ENCODE results near the gene SEMA3A.
"Not testable (repeated sequence)": the region's sequence is repeated elsewhere in the genome, so short reads cannot be mapped to it uniquely, and the experiment has no call there.

SEMA3A gene

GRCh38 chr7:84073186-84073875, 121.3 kb downstream of the SEMA3A start:
- no peak for DNase-seq (ENCODE audit: low spot score)
- in situ Hi-C loops (cut with MboI; ENCODE audit: low pct_unique_long_range_greater_than_20kb, low sequenced_read_pairs, unreplicated experiment) = no loop called here
- TF ChIP-seq, protein P1, sequence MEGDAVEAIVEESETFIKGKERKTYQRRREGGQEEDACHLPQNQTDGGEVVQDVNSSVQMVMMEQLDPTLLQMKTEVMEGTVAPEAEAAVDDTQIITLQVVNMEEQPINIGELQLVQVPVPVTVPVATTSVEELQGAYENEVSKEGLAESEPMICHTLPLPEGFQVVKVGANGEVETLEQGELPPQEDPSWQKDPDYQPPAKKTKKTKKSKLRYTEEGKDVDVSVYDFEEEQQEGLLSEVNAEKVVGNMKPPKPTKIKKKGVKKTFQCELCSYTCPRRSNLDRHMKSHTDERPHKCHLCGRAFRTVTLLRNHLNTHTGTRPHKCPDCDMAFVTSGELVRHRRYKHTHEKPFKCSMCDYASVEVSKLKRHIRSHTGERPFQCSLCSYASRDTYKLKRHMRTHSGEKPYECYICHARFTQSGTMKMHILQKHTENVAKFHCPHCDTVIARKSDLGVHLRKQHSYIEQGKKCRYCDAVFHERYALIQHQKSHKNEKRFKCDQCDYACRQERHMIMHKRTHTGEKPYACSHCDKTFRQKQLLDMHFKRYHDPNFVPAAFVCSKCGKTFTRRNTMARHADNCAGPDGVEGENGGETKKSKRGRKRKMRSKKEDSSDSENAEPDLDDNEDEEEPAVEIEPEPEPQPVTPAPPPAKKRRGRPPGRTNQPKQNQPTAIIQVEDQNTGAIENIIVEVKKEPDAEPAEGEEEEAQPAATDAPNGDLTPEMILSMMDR (IDR thresholded peaks at IDR 0.05; ENCODE audit: extremely low read depth, insufficient read depth, missing control alignments) = no peak

GRCh38 chr7:84070770-84071169, 123.8 kb downstream of the SEMA3A start:
- TF ChIP-seq, protein P1 (IDR thresholded peaks at IDR 0.05; ENCODE audit: extremely low read depth, insufficient read depth, missing control alignments) = no peak
- in situ Hi-C loops (cut with MboI; ENCODE audit: low pct_unique_long_range_greater_than_20kb, low sequenced_read_pairs, unreplicated experiment) = no loop called here
- DNase-seq (ENCODE audit: low spot score) = no peak

GRCh38 chr7:84069999-84070500, 124.5 kb downstream of the SEMA3A start:
- TF ChIP-seq, protein P1 (IDR thresholded peaks at IDR 0.05; ENCODE audit: extremely low read depth, insufficient read depth, missing control alignments) = no peak
- no peak for DNase-seq (ENCODE audit: low spot score)
- in situ Hi-C loops (cut with MboI; ENCODE audit: low pct_unique_long_range_greater_than_20kb, low sequenced_read_pairs, unreplicated experiment) = no loop called here

DNA sequence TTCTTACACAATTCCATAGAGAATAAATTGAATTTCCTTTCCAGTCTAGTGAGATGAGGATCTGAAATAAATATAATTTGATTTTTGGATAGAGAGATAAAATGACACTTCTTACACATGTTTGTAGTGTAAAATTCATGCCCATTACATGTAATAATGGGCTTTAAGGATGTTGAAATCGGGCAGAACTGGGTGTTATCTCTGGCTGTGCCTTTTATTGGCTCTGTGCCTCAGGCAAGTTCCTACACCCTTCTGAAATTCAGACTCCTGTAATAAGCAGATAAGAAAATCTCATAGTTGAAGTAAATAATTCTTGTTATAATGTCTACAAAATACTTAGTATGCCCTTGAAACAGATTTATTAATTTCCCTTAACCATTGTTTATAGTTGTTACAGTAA, 125.6 kb downstream of the SEMA3A start:
- TF ChIP-seq, protein P1 (IDR thresholded peaks at IDR 0.05; ENCODE audit: extremely low read depth, insufficient read depth, missing control alignments) = no peak
- in situ Hi-C loops (cut with MboI; ENCODE audit: low pct_unique_long_range_greater_than_20kb, low sequenced_read_pairs, unreplicated experiment) = no loop called here
- DNase-seq (ENCODE audit: low spot score) = no peak

DNA sequence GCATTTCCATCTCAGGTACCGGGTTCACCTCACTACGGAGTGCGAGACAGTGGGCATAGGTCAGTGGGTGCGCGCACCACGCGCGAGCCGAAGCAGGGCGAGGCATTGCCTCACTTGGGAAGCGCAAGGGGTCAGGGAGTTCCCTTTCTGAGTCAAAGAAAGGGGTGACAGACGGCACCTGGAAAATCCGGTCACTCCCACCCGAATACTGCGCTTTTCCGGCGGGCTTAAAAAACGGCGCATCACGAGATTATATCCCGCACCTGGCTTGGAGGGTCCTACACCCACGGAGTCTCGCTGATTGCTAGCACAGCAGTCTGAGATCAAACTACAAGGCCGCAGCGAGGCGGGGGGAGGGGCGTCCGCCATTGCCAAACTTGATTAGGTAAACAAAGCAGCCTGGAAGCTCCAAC, 132.1 kb downstream of the SEMA3A start:
- DNase-seq (ENCODE audit: low spot score); in situ Hi-C loops (cut with MboI; ENCODE audit: low pct_unique_long_range_greater_than_20kb, low sequenced_read_pairs, unreplicated experiment): not testable (repeated sequence)

- in situ Hi-C loops (cut with MboI; ENCODE audit: low pct_unique_long_range_greater_than_20kb, low sequenced_read_pairs, unreplicated experiment) = no loop called here
- TF ChIP-seq, protein P1 (IDR thresholded peaks at IDR 0.05; ENCODE audit: extremely low read depth, insufficient read depth, missing control alignments) = no peak
- DNase-seq (ENCODE audit: low spot score) = no peak
Measured at GRCh38 chr7:84060760-84061261, 133.8 kb downstream of the SEMA3A start.

GRCh38 chr7:84060000-84060399, 134.6 kb downstream of the SEMA3A start:
- in situ Hi-C loops (cut with MboI; ENCODE audit: low pct_unique_long_range_greater_than_20kb, low sequenced_read_pairs, unreplicated experiment) = no loop called here

More at GRCh38 chr7:84060000-84060399, 134.6 kb downstream of the SEMA3A start:
- DNase-seq (ENCODE audit: low spot score) = no peak
- TF ChIP-seq, protein P1 (IDR thresholded peaks at IDR 0.05; ENCODE audit: extremely low read depth, insufficient read depth, missing control alignments) = no peak
